ENCODE results near the gene MAP3K5.
A peak's percentile ranks its signal among the peaks of the same experiment; 100 is the strongest.
"Not testable (repeated sequence)": the region's sequence is repeated elsewhere in the genome, so short reads cannot be mapped to it uniquely, and the experiment has no call there.

MAP3K5 gene

DNA sequence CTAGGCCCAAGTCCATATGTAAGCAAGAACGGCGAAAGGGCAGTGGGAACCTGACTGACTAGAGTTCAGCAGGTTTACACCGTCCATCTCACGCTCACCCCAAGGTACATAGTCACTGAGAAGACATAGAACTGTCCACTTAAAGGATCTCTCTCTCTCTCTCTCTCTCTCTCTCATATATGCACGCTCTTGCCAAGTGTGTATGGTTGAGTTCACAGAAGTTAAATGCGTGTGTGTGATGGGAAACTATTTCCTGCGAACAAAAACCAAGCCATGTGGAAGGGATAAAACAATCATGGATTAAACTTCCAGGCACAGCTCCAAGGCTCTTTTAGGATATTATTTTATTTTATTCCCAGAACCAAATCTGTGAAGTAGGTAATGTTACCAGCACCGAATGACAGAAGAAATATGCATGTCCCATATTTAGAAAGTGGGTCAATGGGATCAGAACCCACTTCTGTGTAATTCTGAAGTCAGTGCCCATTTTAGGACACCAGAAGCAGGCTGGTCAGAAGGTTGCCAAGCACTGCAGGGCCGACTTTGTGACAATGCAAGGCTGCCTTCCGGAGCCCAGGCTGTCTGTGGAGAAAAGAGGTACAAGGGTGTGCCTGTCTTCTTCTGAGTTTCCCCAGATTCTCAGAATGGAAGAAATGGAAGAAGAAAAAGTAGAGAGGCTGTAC is 192.8 kb downstream of the MAP3K5 start:
- DNase-seq, result no peak

DNA sequence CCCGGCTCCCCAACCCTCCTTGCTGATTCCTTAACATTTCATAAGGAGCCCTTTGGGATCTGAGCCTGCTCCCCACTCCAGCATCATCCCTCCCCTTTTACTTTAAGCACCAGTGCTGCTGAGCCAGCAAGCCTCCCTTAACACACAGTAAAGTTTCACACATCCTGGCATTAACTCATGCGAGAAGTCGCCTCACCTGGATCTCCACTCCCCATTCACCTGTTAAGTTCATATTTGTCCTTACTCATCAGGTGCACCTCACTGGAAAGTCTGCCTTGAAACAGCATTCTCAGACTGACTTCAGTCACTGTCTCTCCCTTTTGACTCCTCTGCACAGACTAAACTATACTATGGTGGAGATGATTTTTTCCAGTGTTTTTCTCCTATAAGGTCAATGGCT is 194.2 kb downstream of the MAP3K5 start:
- no peak for DNase-seq

DNA sequence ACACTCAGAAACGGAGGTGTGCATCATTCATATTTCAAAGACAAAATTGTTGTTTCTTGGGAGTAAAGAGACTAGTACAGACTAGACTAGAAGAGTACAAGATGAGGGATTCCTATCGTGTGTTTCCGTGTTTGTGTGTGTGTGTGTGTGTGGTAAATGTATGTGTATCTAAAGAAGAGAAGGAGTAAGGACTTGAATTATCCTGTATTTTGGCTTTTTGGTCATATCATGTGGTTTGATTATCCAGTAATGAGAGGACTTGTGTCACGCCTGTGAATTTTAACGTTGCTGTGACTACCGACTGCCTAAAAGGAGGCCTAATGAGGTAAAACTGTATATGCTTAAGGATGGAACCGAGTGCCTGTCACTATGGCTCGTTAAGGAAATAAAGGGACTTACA is 197.6 kb downstream of the MAP3K5 start:
- no peak for DNase-seq

DNA sequence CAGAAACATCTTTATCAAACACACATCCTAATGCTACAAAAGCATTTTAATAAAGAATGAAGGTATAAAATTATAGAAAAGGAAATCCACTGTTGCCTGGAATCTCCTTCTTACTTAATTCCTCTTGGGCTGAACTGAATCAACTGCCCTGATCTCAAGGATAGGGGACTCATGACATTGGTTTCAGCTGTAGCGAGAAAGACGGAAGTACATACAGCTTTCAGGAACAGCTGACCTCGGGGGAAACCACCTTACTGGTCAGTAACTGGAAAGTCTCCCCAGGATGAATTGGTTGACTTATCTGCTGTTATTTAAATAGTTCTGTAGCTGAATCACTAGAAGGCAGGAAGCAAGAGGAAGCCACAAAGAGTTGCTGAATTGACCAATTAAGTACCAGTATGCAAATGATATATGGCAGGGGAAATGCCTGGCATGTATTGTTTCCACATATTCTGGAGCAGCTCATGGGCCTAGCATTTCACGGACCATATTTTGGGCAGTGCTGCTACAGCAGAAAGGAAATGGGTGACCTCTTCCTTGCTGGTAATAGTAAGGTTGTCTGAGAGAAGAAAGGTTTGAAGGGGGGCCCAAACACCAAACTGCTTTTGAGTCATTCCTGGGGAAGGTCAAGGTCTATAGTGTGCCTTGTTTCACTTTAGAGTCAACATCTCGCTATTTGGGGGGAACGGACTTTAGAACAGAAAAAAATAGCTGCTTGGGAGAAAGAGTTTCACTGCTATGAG is 198.4 kb downstream of the MAP3K5 start:
- peak; percentile 56 for DNase-seq

- DNase-seq, result no peak
These were observed 199.2 kb downstream of the MAP3K5 start for GRCh38 chr6:136592930-136593673.

DNA sequence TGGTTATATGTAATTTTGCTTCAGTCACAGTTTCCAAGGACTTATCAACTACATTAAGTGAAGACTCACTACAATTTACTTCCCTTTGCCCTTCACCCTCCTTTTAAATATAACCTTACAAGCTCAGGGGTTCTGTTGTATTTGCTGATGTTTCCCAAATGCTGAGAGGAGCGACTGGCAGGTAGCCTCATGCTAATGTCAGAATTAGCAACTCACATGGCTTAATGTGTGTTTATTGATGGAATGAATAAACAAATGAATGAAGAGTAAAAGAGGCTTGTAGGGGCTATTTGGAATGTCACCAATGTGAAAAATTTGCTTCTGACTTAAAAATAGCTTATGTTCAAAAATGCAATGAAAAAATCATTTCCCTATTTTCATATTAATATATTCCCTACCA is 200.7 kb downstream of the MAP3K5 start:
- DNase-seq, result no peak

- not testable (repeated sequence) for DNase-seq
These were observed 201.4 kb downstream of the MAP3K5 start for GRCh38 chr6:136590846-136591245.

GRCh38 chr6:136587527-136587926 is 204.8 kb downstream of the MAP3K5 start:
- no peak for DNase-seq

- DNase-seq, result no peak
These were observed 206.0 kb downstream of the MAP3K5 start for GRCh38 chr6:136586295-136586694.

- not testable (repeated sequence) for DNase-seq
These were observed 206.8 kb downstream of the MAP3K5 start for GRCh38 chr6:136585523-136585922.

- DNase-seq, result not testable (repeated sequence)
These were observed 208.0 kb downstream of the MAP3K5 start for GRCh38 chr6:136584290-136584689.

GRCh38 chr6:136582711-136583471 is 209.4 kb downstream of the MAP3K5 start:
- DNase-seq, result no peak

DNA sequence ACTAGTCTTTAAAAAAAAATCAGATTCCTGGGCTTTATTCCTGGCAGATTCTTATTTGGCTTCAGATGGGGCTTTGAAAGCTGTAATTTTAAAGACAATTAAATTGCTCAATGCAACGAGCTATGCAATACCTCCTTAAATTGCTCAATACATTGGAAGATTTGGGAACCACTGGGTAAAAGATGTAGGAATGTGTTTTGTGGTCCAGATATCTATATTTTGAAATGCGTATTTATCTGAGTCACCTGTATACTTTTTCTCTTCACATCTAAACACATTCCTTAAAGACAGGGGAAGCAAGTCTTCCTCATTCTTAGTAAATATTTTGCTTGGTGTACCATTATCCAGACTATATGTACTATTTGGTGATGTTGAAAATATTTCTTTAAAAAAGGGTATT is 212.5 kb downstream of the MAP3K5 start:
- no peak for DNase-seq

GRCh38 chr6:136576821-136577220 is 215.5 kb downstream of the MAP3K5 start:
- no peak for DNase-seq

DNA sequence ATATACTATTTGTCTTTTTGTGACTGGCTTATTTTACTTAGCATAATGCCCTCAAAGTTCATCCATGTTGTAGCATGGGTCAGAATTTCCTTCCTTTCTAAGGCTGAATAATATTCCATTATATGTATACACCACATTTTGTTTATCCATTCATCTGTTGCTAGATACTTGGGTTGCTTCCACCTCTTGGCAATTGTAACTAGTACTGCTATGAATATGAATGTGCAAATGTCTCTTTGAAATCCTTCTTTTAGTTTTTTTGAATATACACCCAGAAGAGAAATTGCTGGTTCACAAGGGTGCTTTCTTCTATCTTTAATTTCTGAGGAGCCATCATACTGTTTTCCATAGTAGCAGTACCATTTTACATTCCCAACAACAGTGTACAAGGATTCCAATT is 220.8 kb downstream of the MAP3K5 start:
- no peak for DNase-seq

DNA sequence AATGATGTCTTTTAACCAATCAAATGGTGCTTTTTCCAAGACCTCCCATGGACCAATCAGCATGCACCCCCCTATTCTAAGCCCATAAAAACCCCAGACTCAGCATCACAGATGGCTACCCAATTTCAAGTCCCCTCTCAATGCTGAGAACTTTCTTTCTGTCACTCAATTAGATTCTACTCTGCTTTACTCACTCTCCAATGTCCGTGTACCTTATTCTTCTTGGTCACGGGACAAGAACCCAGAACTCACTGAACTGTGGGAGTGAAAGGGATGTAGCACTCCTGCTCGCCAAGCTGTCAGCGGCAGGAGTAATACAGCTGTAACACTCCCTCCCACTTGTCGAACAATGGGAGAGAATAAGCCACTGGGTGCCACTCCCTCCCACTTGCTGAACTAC is 221.2 kb downstream of the MAP3K5 start:
- DNase-seq, result no peak

DNA sequence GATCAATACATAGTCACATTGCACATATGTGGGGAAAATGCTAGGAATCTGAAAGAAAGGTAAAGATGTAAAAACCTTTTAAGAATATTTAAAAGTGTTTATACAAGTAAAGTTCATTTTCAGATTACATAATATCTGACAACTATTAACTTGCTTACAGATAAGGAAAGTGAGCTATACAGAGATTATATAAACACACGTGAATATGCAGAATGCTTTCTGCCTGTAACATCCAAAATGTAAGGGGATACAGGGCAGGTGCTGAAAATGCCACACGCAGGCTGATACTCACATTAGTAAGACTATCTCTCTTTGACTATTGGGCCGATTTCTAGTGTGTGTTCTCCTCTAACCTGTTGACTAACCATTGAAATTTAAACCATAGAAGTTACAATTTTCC is 224.1 kb downstream of the MAP3K5 start:
- DNase-seq, result no peak

GRCh38 chr6:136567688-136568087 is 224.6 kb downstream of the MAP3K5 start:
- no peak for DNase-seq

- DNase-seq, result no peak
These were observed 225.4 kb downstream of the MAP3K5 start for GRCh38 chr6:136566851-136567250.

DNA sequence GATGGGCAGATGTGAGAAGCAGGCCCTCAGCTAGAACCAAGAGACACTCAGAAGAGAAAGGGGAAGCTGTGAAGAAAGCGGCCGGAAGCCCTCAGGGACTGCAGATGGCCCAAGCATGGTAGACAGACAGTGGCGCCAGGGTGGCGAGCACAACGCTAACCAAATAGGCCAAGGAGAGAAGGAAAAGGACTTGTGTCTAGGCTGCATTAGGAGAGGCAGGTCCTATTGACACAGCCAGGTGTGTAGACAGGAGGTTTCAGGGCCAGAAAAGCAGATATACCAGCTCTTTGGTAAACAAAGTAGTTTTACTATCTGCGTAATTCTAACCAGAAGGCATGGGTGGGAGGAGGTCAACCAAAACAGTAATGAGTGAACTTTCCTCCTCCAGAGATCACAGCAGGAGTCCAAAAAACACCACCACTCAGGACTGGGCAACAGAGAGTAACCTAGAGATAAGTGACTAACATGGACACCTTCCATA is 226.2 kb downstream of the MAP3K5 start:
- DNase-seq, result no peak

- DNase-seq, result no peak
These were observed 228.1 kb downstream of the MAP3K5 start for GRCh38 chr6:136564180-136564579.

GRCh38 chr6:136563386-136564152 is 228.7 kb downstream of the MAP3K5 start:
- no peak for DNase-seq

Measured in GDM1 (cell line).